B cell (primary cell): ENCODE measurements around the gene TBCB. TPM values are rescaled to one million over a fixed set of nuclear protein-coding genes. Genes with fewer than 3 reads are reported as not detected.

ENCODE experiments used
- ATAC-seq: fragments of 200-7000 bp; cut with Tn5 transposase; one replicate; pipeline ENCODE4 v1.10.0; 2021; ENCODE audit warnings: low read depth, mild to moderate bottlenecking, moderate number of reproducible peaks, moderate library complexity
- CTCF ChIA-PET: fragments of 350-600 bp; sonication (Branson Sonifier 250); formaldehyde crosslinking; loops from one replicate; lab custom pipeline; 2021; ENCODE audit warnings: antibody characterized with exemption, inconsistent platforms; lab: Charles Lee
- POLR2A ChIA-PET: fragments of 350-600 bp; sonication (Branson Sonifier 250); formaldehyde crosslinking; loops from one replicate; lab custom pipeline; 2021; ENCODE audit warnings: antibody characterized with exemption; lab: Charles Lee
- DNase-seq: peaks from one replicate; pipeline ENCODE4 v3.0.0; 2013
- H2AFZ ChIP-seq: 2 replicates; pipeline ENCODE4 v1.6.1; 2012; ENCODE audit warnings: mild to moderate bottlenecking, low read depth, low read length; ENCODE audit not compliant: insufficient read depth, poor library complexity, severe bottlenecking
- H3K27ac ChIP-seq, 2 donors: 1 replicate in 1 of 2; 2 replicates in 1 of 2; pipeline ENCODE4 v1.5.1; 2012 to 2013; ENCODE audit warnings: low read length in 2 of 2, mild to moderate bottlenecking in 2 of 2, moderate library complexity in 1 of 2
- H3K27me3 ChIP-seq, 4 experiments: fragments of 200-600 bp in 1 of 4; sonication (generic) in 1 of 4; replicated peaks in 1 of 4; 1 replicate in 2 of 4; 2 replicates in 2 of 4; pipeline versions ENCODE4 v1.6.1 to v1.7.0; 2013 to 2016; ENCODE audit warnings: low read length in 3 of 4, mild to moderate bottlenecking in 2 of 4, mixed read lengths in 1 of 4, moderate library complexity in 1 of 4; ENCODE audit not compliant: insufficient read depth in 4 of 4, control insufficient read depth in 3 of 4; ENCODE audit errors: control extremely low read depth in 1 of 4
- H3K36me3 ChIP-seq, 2 experiments: replicated peaks in 1 of 2; 1 replicate in 1 of 2; 2 replicates in 1 of 2; pipeline versions ENCODE4 v1.6.1 to v1.7.1; 2013; ENCODE audit warnings: low read length in 1 of 2; ENCODE audit not compliant: insufficient read depth in 2 of 2, control insufficient read depth in 1 of 2; ENCODE audit errors: control extremely low read depth in 1 of 2, extremely low read depth in 1 of 2
- H3K4me1 ChIP-seq, 2 donors: fragments of 200-600 bp in 1 of 2; sonication (generic) in 1 of 2; 1 replicate in 1 of 2; 2 replicates in 1 of 2; pipeline versions ENCODE4 v1.5.1 to v1.6.1; 2013 to 2017; ENCODE audit warnings: low read length in 2 of 2; ENCODE audit not compliant: control insufficient read depth in 2 of 2, insufficient read depth in 2 of 2
- H3K4me2 ChIP-seq: replicated peaks from 2 replicates; pipeline ENCODE3; 2012; ENCODE audit warnings: mild to moderate bottlenecking, low read depth, low read length; ENCODE audit not compliant: poor library complexity, severe bottlenecking
- H3K4me3 ChIP-seq, 5 experiments: fragments of 200-600 bp in 1 of 5; sonication (generic) in 1 of 5; 1 replicate in 3 of 5; 2 replicates in 2 of 5; pipeline versions ENCODE4 v1.5.1 to v1.7.0; 2011 to 2016; ENCODE audit warnings: low read length in 4 of 5, mild to moderate bottlenecking in 4 of 5, low read depth in 2 of 5, control low read depth in 1 of 5, moderate library complexity in 1 of 5; ENCODE audit not compliant: insufficient read depth in 1 of 5; ENCODE audit errors: control extremely low read depth in 1 of 5, extremely low read depth in 1 of 5
- H3K79me2 ChIP-seq: fragments of 200-600 bp; sonication (generic); one replicate; pipeline ENCODE4 v1.6.0; 2016; ENCODE audit warnings: low read length; ENCODE audit not compliant: control insufficient read depth, insufficient read depth
- H3K9ac ChIP-seq: fragments of 200-600 bp; sonication (generic); 2 replicates; pipeline ENCODE4 v1.6.1; 2017; ENCODE audit warnings: mild to moderate bottlenecking, low read length, moderate library complexity
- H3K9me3 ChIP-seq, 3 donors: one replicate each; pipeline versions ENCODE4 v1.6.1 to v1.7.1; 2013; ENCODE audit warnings: low read length in 2 of 3; ENCODE audit not compliant: control insufficient read depth in 2 of 3, insufficient read depth in 1 of 3; ENCODE audit errors: control extremely low read depth in 1 of 3
- H4K20me1 ChIP-seq: 2 replicates; pipeline ENCODE4 v1.6.0; 2012; ENCODE audit warnings: mild to moderate bottlenecking, low read length; ENCODE audit not compliant: insufficient read depth, control insufficient read depth, poor library complexity, severe bottlenecking
- H3K27ac Mint-ChIP-seq: one replicate; pipeline ENCODE4 v1.8.0; 2021; ENCODE audit warnings: mixed read lengths
- H3K27me3 Mint-ChIP-seq: one replicate; pipeline ENCODE4 v1.8.0; 2021; ENCODE audit warnings: mixed read lengths
- H3K4me1 Mint-ChIP-seq: one replicate; pipeline ENCODE4 v1.8.0; 2021; ENCODE audit warnings: mixed read lengths
- H3K4me3 Mint-ChIP-seq: one replicate; pipeline ENCODE4 v1.8.0; 2021; ENCODE audit warnings: mixed read lengths
- H3K9me3 Mint-ChIP-seq: one replicate; pipeline ENCODE4 v1.8.0; 2022; ENCODE audit warnings: mixed read lengths; ENCODE audit not compliant: insufficient read depth
- CTCF ChIP-seq: fragments of 200-600 bp; IDR thresholded peaks from one replicate; pipeline ENCODE4 v1.8.0; 2022; ENCODE audit warnings: antibody characterized with exemption, mild to moderate bottlenecking
- EZH2 ChIP-seq: IDR thresholded peaks from 2 replicates; pipeline ENCODE4 v1.6.1; 2012; ENCODE audit warnings: borderline replicate concordance, low read depth, mild to moderate bottlenecking, moderate library complexity, low read length; ENCODE audit not compliant: insufficient read depth, poor library complexity, severe bottlenecking
- WGBS: methylation state at CpG from one replicate; pipeline ENCODE4 v1.1.5; 2013; ENCODE audit warnings: missing lambda C conversion rate; ENCODE audit not compliant: insufficient coverage; 5-methylcytosine and 5-hydroxymethylcytosine counted together
- intact Hi-C: fragments of 100-400 bp; cut with micrococcal nuclease; formaldehyde crosslinking; loops from one replicate; pipeline ENCODE4 v1.10.0; 2022
- polyA plus RNA-seq: library from polyadenylated mRNA; depleted of rRNA; stranded (reverse); fragments of >200 nt; gene quantifications from 2 replicates; pipeline ENCODE4 v1.2.3, GENCODE V29; 2012
- total RNA-seq, 2 donors: library from RNA; stranded (reverse); fragments of 120-200 nt in 1 of 2; gene quantifications; 1 replicate in 1 of 2; 2 replicates in 1 of 2; pipeline versions ENCODE4 v1.2.3 to v1.2.4, GENCODE V29; 2013 to 2022

Gene TBCB
- total and polyA plus RNA-seq, 2 donors (not counting 1 experiment from before 2014, with no cell fraction given) = 148 to 187 TPM

- intact Hi-C loops = loop anchor here (1.0 kb wide), 2 partner anchors 26 to 127 kb away; partner anchors contain the start of genes ALKBH6 and TBCB
These were observed 26.0 kb downstream of the TBCB start for GRCh38 chr19:36141039-36141927.

More at GRCh38 chr19:36141039-36141927, 26.0 kb downstream of the TBCB start:
- peak overlapping the region; percentile 86 for H3K9ac ChIP-seq
- H3K4me3 ChIP-seq = peak overlapping the region in 4 of 5 experiments; percentile 76 to 99 (median 90)
- ATAC-seq = peak; percentile 74
- H2AFZ ChIP-seq = peak overlapping the region; percentile 92
- CTCF ChIA-PET = interaction anchor here (5.6 kb wide), 1 partner anchor 13 kb away, joined by 49 read pairs; no protein-coding TSS in a partner anchor
- DNase-seq = peak; percentile 92
- H3K9me3 Mint-ChIP-seq = no peaks in the 10 kb centered on the region
- peak overlapping the region; percentile 96 for H3K4me3 Mint-ChIP-seq
- H3K79me2 ChIP-seq = peaks cover 26% of the 10 kb centered on the region
- H3K4me1 Mint-ChIP-seq = peaks cover 15% of the 10 kb centered on the region
- H3K27me3 Mint-ChIP-seq = no peaks in the 10 kb centered on the region
- peaks cover 4 to 14% of the 10 kb centered on the region in 2 donors for H3K4me1 ChIP-seq
- peaks cover 0 to 5% (median 0%) of the 10 kb centered on the region in 3 donors for H3K9me3 ChIP-seq
- H4K20me1 ChIP-seq = peaks cover 27% of the 10 kb centered on the region
- no peak for TF ChIP-seq EZH2
- no peak for TF ChIP-seq CTCF
- peaks cover 0 to 26% of the 10 kb centered on the region in 2 experiments for H3K36me3 ChIP-seq
- no peaks in the 10 kb centered on the region for H3K27me3 ChIP-seq
- H3K27ac Mint-ChIP-seq = peak overlapping the region; percentile 88
- H3K27ac ChIP-seq = peak overlapping the region; percentile 20 to 81
- POLR2A ChIA-PET = interaction anchor here (0.5 to 3.9 kb wide), 4 partner anchors 13 to 641 kb away, joined by 3 to 33 read pairs (median 6); partner anchors contain the start of gene ZNF850
- H3K4me2 ChIP-seq = peak overlapping the region; percentile 96
- WGBS = 34% methylated on average over 27 of the region's 42 CpGs
